GM11168 (cell line): ENCODE results near the gene TNFRSF1B.
"Not testable (repeated sequence)": the region's sequence is repeated elsewhere in the genome, so short reads cannot be mapped to it uniquely, and the experiment has no call there.

Experiments
- in situ Hi-C: fragments of 300-500 bp; cut with MboI; formaldehyde crosslinking; loops from one replicate; pipeline ENCODE4 v1.12.0; 2022; ENCODE audit warnings: low sequenced_read_pairs; ENCODE audit not compliant: unreplicated experiment

The TNFRSF1B gene

DNA sequence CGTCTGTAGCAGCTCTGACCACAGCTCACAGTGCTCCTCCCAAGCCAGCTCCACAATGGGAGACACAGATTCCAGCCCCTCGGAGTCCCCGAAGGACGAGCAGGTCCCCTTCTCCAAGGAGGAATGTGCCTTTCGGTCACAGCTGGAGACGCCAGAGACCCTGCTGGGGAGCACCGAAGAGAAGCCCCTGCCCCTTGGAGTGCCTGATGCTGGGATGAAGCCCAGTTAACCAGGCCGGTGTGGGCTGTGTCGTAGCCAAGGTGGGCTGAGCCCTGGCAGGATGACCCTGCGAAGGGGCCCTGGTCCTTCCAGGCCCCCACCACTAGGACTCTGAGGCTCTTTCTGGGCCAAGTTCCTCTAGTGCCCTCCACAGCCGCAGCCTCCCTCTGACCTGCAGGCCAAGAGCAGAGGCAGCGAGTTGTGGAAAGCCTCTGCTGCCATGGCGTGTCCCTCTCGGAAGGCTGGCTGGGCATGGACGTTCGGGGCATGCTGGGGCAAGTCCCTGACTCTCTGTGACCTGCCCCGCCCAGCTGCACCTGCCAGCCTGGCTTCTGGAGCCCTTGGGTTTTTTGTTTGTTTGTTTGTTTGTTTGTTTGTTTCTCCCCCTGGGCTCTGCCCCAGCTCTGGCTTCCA, 40.1 kb downstream of the TNFRSF1B start:
- in situ Hi-C loops, result no loop called here

DNA sequence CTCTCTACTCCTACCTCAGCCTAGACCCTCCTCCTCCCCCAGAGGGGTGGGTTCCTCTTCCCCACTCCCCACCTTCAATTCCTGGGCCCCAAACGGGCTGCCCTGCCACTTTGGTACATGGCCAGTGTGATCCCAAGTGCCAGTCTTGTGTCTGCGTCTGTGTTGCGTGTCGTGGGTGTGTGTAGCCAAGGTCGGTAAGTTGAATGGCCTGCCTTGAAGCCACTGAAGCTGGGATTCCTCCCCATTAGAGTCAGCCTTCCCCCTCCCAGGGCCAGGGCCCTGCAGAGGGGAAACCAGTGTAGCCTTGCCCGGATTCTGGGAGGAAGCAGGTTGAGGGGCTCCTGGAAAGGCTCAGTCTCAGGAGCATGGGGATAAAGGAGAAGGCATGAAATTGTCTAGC, 41.5 kb downstream of the TNFRSF1B start:
- in situ Hi-C loops, result no loop called here

DNA sequence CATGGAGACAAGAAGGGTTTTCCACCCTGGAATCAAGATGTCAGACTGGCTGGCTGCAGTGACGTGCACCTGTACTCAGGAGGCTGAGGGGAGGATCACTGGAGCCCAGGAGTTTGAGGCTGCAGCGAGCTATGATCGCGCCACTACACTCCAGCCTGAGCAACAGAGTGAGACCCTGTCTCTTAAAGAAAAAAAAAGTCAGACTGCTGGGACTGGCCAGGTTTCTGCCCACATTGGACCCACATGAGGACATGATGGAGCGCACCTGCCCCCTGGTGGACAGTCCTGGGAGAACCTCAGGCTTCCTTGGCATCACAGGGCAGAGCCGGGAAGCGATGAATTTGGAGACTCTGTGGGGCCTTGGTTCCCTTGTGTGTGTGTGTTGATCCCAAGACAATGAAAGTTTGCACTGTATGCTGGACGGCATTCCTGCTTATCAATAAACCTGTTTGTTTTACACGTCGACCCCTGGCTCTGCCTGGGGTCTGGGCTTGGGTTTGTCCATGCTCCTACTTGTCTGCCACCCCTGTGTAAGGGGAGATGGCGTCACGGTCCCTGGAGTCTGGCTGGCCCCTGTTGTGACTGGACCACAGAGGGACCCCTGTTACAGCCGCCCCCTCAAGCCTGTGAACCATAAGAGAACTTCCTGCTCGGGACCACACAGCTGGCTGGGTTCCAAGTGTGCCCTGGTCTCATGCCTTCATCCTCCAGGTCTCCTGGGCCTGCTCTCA, 42.1 kb downstream of the TNFRSF1B start:
- in situ Hi-C loops, result no loop called here

DNA sequence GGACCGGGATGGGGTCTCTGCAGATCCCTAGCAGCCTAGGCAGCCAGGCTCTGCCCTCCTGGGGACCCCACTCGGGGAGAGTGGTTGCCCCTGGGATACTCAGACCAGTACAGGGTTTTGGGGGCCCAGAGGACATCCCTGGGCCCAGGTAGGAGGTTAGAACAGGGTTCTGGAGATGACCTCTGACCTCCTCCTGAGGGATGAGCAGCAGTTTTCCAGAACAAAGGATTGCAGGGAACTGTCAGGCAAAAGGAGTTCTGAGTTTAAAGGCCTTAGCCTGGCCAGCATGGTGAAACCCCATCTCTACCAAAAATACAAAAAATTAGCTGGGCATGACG, 42.7 kb downstream of the TNFRSF1B start:
- in situ Hi-C loops, result no loop called here

DNA sequence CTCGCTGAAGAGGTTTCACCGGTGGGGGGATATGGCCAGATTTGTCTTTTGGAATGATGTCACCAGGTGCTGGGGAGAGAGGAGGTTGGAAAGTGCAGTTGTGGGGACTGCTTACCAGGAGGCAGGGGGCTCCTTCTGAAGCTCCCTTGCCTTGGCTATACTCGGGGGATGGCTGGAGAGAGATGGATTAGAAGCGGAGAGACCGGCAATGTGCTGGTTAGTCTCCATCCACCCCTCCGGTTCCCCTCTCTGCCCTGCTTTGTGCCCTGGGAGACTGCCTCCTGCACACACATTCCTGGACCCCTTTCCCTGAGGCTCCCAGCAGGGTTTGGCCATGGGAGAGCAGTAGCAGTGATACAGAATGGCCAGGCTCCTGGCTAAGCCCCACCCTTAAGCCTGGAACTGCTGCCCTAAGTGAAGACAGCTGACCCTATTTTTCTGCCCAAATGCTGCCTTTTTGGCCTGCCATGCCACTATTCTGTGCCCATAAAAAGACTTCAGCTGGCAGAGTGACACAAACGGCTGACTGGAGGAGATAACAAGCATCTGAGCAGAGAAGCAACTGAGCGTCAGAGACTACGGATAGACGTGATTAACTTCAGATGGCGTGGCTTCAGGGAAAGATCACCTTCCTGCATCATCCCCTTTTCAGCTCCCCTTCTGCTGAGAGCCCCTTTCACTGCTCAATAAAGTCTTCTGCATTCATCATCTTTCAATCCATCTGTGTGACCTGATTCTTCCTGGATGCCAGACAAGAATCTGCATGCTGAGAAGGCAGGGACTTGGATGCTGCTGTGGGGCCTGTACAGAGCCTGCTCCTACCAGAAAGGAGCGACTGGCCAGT, 48.5 kb downstream of the TNFRSF1B start:
- in situ Hi-C loops, result no loop called here

DNA sequence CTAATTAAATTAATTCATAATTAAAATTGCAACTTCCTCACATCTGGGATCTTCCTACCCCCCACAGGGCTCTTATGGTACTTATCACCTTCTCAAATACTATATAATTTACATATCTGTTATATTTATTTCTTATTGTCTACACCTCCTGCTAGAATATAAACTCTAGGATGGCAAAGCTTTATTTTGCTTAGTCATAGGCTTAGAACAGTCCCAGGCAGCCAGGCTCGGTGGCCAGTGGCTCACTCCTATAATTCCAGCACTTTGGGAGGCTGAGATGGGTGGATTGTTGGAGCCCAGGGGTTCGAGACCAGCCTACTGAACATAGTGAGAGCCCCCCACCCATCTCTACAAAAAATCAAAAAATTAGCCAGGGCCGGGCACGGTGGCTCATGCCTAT, 53.0 kb downstream of the TNFRSF1B start:
- in situ Hi-C loops, result no loop called here

DNA sequence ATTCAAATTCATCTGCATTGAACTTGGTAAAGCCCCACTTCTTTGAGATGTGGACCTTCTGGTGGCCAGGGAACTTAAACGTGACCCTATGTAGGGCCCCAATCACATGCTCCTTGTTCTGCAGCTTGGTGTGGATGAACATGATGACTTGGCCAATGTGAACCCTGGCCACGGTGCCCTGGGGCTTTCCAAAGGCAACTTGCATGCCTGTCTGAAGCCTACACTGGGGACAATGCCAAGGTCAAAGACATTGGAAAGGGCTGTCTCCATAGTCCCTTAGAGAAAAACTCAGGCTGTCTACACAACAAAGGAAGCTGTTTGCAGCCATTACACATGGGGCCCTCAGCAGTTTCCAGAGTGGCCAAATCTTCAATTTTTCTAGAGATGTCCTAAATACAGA, 54.1 kb downstream of the TNFRSF1B start:
- in situ Hi-C loops, result no loop called here

DNA sequence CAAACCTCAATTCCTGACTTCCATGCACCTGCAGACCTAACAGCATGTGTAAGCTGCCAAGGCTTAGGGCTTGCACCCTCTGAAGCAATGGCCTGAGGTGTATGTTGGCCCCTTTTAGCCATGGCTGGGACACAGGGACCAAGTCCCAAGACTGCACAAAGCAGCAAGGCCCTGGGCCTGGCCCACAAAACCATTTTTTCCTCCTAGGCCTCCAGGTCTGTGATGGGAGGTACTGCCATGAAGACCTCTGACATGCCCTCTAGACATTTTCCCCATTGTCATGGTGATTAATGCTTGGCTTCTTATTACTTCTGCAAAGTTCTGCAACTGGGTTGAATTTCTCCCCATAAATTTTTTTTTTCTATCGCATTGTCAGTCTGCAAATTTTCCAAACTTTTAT, 55.9 kb downstream of the TNFRSF1B start:
- in situ Hi-C loops, result not testable (repeated sequence)

DNA sequence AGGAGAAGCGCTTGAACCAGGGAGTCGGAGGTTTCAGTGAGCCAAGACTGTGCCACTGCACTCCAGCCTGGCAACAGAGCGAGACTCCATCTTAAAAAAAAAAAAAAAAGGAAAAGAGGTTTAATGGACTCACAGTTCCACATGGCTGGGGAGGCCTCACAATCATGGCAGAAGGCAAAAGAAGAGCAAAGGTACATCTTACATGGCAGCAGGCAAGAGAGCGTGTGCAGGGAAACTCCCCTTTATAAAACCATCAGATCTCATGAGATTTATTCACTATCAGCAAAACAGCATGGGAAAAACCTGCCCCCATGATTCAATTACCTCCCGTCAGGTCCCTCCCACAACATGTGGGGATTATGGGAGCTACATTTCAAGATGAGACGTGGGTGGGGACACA, 57.3 kb downstream of the TNFRSF1B start:
- in situ Hi-C loops, result not testable (repeated sequence)

DNA sequence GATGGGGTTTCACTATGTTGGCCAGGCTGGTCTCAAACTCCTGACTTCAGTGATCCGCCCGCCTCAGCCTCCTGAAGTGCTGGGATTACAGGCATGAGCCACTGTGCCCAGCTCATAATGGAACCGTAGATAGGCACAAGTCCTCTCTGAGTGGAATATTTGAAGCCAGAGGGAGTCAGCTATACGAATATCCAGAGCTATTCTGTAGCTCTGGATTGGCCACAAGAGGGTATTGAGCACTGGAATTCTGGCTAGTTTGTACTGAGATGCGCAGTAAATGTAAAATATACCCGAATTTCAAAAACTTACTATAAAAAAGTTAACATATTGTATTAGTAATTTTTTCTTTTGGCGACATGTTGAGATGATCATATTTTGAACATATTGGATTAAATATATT, 62.2 kb downstream of the TNFRSF1B start:
- in situ Hi-C loops, result no loop called here

DNA sequence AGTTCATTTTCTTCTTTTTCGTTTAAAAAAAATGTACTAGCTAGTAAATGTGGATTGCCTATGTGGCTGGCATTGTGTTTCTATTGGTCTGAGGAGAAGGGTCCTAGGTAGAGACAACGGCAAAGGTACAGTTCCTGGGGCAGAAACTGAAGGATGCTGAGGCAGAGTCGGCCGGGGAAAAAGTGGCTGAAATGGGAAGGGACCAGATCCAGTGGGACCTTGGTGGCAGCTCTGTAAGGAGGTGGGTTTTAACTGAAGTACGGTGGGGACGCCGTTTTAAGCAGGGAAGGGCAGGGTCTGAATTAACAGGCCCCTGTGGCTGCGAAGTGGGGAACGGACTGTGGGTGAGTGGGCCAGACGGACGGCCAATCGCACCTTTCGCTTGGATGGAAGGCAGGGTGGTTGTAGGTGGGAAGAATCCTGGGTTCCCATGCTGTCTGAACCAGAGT, 62.6 kb downstream of the TNFRSF1B start:
- in situ Hi-C loops, result no loop called here

DNA sequence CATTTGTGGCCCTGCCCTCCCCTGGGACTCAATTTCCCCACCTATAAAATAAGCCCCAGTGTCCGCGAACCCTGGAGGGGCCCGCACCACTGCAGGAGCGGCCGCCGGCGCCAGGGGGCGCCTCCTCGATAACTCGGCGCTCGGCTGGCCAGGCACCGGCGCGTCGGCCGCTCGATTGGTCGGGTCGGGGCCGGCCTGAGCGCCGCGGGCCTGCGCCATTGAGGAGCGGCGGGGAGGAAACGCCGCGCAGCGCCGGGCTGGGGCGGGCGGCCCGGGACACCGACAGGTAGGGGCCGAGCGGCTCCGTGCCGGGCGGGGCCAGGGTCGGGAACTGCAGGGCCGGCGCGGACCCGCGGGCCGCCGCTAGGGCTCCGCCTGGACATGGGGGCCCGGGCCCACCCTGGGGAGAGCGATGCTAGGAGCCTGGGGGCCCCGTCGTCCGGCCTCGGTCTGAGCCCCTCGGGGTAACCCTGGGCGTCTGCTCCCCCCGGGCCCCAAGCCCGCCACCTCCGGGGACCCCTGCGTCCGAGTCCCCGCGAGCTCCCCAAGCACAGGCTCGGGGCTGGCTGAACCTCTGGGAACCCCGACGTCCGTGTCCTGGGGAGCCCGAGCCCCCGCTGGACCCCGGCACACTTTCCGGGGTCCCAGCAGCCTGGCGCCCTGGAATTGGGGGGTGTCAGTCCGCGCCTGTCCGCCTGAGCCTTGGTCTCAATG, 63.2 kb downstream of the TNFRSF1B start, which contains the start of gene VPS13D:
Gene VPS13D, plus strand, starts transcription at position 196 of the 714 bp plus-strand sequence. CDS start 4,237 bp downstream, outside the sequence.
- in situ Hi-C loops, result no loop called here

DNA sequence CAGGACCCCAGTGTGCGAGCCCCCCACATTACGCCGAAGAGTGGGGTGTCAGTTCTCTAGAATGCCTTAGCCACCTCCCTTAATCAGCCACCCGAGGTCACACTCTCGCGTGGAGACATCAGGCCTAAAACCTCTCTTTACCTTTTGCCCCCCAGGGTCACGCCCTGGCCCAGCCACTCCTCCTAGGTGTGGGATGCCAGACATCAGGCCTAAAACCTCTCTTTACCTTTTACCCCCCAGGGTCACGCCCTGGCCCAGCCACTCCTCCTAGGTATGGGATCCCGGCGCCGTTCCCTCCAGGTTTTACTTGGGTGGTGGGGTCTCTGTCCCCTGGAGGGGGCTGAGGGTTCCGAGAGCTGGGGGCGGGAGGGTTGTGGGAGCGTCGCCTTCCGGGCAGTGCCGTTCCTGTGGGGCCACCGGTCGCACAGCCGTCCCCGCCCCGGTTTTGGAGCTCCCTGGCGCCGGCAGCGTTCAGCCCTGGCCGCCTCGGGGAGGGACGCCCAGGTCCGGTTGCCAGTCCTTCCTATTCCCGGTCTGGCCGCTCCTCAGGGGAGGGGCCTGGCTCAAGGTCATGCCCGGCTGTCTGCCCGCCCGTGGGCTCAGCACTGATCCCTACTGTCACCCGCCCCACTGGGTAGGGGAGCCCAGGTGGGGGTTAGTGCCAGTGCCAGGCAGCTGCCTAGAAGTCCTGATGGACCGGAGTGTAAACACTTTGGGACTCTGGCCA, 63.9 kb downstream of the TNFRSF1B start:
- in situ Hi-C loops, result no loop called here

DNA sequence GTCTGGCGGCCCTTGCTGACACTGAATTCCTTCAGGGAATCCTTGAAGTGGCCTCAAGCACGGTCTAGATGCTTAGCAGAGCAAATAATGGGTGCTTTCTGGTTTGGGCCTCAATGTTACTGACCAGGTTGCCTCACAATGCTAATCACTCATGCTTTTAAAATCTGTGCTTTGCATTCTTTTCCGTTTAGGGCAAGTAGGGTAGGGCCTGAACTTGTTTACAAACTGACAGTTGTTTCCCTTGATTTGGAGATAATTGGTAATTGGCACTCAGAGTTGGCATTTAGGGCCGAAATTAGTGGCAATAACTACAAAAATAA, 64.4 kb downstream of the TNFRSF1B start:
- in situ Hi-C loops, result no loop called here

DNA sequence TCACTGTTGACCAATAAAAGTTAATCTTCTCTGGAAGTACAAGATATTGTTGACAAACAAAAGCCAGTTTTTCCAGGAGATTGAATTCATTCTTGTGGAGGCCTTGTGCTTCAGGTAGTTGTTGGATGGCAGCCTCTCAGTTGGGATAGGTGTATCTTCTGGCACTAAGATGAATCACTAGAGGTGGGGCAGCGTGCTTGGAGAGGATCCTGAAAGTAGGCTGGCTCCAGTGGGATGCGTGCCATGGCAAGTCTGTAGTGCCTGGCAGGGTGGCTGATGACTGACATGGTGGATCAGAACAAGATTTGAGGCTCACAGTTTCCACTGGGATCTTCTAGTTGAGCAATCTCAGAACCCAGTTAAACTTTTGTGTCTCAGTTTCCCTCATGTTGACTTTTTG, 65.4 kb downstream of the TNFRSF1B start:
- in situ Hi-C loops, result no loop called here

DNA sequence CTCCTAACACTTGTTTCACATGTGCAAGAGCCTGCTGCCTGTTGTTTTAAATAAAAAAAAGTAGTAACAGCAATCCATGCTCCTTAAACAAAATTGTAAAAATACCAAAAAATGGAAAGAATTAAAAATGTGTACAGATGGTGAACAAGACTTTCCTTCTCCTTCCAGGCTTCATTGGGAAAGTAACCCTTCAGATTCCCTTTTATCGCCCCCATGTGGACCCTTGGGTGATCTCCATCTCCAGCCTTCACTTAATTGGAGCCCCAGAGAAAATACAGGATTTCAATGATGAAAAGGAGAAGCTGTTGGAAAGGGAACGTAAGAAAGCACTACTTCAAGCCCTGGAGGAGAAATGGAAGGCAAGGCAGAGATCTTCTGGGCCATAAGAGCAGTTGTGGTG, 77.3 kb downstream of the TNFRSF1B start:
- in situ Hi-C loops, result no loop called here

DNA sequence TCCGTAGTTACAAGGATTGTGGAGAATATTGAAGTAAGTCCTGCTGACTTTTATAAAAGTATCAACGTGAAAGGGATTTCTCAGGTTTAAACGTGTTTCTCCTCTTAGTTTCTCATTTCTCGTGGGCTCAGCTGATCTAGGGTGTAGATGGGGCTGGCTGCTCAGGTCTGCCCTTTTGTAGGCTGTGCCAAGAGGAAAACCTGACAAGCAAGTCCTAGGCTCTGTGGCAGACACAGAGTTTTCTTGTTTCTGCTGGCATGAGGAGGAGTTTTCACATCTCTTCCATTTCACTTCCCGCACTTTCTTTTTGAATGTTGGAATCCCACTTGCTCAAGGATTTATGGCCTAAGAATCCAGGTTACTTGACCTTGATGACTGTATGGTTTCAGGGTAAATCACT, 77.8 kb downstream of the TNFRSF1B start:
- in situ Hi-C loops, result no loop called here

DNA sequence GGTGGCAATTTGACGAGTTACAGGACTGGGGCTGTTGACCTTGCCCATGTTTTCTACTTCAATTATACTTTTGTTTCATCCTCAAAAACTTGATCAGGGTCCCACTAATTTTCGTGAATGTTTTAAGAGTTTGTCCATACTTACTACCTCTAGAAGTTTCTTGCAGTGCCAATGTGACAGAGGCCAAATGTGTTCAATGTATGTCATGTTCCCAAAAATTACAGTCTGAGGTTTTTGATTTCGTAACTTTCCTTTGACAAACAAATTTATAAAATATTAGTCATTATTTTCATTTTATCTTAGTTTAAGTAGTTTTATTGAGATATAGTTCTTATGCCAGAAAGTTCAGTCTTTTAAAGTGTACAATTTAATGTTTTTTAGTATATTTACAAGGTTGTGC, 78.3 kb downstream of the TNFRSF1B start:
- in situ Hi-C loops, result no loop called here

DNA sequence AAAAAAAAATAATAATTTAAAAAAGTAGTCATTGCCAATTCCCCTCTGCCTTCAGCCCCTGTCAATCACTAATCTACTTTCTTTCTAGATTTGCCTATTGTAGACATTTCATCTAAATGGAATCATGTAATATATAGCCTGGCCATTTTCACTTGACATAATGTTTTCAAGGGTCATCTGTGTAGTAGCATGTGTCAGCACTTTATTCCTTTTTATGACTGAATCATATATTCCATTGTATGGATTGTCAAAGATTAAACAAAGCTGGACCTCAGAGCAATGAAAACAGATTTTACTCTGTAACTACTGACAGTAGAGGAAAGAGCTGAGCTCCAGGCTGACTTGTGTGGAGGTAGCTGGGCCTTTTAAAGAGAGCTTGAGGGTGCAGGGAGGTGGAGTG, 78.9 kb downstream of the TNFRSF1B start:
- in situ Hi-C loops, result no loop called here

DNA sequence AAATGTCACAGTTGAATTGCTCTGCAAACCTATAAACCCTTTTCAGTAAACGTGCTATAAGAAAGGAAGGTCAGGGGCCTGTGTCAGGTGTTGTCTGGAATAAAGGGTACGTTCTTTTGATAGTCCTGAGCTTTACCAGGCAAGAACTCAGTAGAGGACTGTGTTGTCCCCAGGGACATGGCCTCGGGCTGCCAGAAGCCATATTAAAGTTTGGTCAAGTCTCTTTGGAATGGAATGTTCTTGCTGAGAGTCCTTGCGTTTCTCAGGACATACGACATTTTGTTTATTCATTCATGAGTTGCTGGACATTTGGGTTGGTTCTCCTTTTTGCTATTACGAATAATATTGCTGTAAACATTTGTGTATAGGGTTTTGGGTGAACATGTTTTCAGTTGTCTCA, 79.8 kb downstream of the TNFRSF1B start:
- in situ Hi-C loops, result no loop called here
